Measurements from ENCODE around the gene MKRN1. TPM values are rescaled to one million over a fixed set of nuclear protein-coding genes. Genes with fewer than 3 reads are reported as not detected.

MKRN1 gene
- polyA plus RNA-seq, 1 donor (not counting 4 experiments of a cell fraction or from before 2014, with no cell fraction given), result 52.9 TPM

- Histone ChIP-seq H3K79me2 (ENCODE audit: control insufficient read depth, insufficient read depth, low read length) (peaks cover 12% of the 10 kb centered on the region), H3K4me3 (ENCODE audit: control insufficient read depth in 2 of 3, extremely low read depth in 1 of 3, insufficient read depth in 2 of 3, low read depth in 1 of 3, low read length in 3 of 3) (no peak overlapping the region), H3K27ac (ENCODE audit: control insufficient read depth, insufficient read depth, low read length) (no peak overlapping the region), H3K4me1 (ENCODE audit: control insufficient read depth, extremely low read depth, insufficient read depth, low read length) (no peaks in the 10 kb centered on the region), H3K4me2 (ENCODE audit: control insufficient read depth, extremely low read depth, insufficient read depth, low read depth, low read length) (no peak overlapping the region), H3K9me1 (ENCODE audit: control insufficient read depth, extremely low read depth, insufficient read depth, low read length) (no peaks in the 10 kb centered on the region), H3K9me3 (ENCODE audit: control insufficient read depth, low read depth, low read length) (no peaks in the 10 kb centered on the region), H2AFZ (ENCODE audit: control insufficient read depth, low read length) (no peak overlapping the region), H4K20me1 (ENCODE audit: control insufficient read depth, extremely low read depth, insufficient read depth, low read length) (no peaks in the 10 kb centered on the region), H3K36me3 (ENCODE audit: control insufficient read depth in 2 of 2, extremely low read depth in 1 of 2, insufficient read depth in 2 of 2, low read length in 2 of 2) (peaks cover 18 to 19% of the 10 kb centered on the region in 2 experiments), H3K27me3 (ENCODE audit: control insufficient read depth, extremely low read depth, insufficient read depth, low read length) (no peaks in the 10 kb centered on the region), H3K9ac (ENCODE audit: control insufficient read depth, extremely low read depth, insufficient read depth, low read length) (no peak overlapping the region)
- FAIRE-seq (no peak), DNase-seq (ENCODE audit: low read depth, low spot score) (no peak)
- dilution Hi-C loops (cut with MboI; ENCODE audit: extremely low pct_ligation_motif_present, low sequenced_read_pairs), result no loop called here
- TF ChIP-seq, protein P1, sequence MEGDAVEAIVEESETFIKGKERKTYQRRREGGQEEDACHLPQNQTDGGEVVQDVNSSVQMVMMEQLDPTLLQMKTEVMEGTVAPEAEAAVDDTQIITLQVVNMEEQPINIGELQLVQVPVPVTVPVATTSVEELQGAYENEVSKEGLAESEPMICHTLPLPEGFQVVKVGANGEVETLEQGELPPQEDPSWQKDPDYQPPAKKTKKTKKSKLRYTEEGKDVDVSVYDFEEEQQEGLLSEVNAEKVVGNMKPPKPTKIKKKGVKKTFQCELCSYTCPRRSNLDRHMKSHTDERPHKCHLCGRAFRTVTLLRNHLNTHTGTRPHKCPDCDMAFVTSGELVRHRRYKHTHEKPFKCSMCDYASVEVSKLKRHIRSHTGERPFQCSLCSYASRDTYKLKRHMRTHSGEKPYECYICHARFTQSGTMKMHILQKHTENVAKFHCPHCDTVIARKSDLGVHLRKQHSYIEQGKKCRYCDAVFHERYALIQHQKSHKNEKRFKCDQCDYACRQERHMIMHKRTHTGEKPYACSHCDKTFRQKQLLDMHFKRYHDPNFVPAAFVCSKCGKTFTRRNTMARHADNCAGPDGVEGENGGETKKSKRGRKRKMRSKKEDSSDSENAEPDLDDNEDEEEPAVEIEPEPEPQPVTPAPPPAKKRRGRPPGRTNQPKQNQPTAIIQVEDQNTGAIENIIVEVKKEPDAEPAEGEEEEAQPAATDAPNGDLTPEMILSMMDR (optimal IDR thresholded peaks at IDR 0.05 in 1 of 3, IDR thresholded peaks at IDR 0.05 in 1 of 3, conservative IDR thresholded peaks at IDR 0.05 in 1 of 3; ENCODE audit: extremely low read depth in 1 of 3, insufficient read depth in 2 of 3, low read length in 3 of 3), result no peak
- no peak for TF ChIP-seq EZH2 (IDR thresholded peaks at IDR 0.05; ENCODE audit: low read length)
Observed at GRCh38 chr7:140458916-140459315, 20.4 kb downstream of the MKRN1 start.

DNA sequence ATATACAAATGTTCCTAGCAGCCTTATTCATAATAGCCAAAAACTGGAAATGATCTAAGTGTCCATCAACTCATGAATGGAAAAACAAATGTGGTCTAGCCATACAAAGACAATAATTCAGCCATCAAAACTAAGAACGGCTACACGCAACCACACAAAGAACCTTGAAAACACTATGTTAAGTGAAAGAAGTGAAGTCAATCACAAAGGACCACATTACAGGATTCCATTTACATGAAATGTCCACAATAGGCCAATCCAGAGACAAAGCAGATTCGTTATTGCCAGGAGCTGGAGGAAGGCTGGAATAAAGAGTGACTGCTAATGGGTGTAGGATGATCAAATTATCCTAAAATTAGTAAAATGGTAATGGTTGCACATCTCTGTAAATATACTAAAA is 21.1 kb downstream of the MKRN1 start:
- dilution Hi-C loops (cut with MboI; ENCODE audit: extremely low pct_ligation_motif_present, low sequenced_read_pairs), result no loop called here
- no peak overlapping the region for H3K27ac ChIP-seq (ENCODE audit: control insufficient read depth, insufficient read depth, low read length)
- DNase-seq (ENCODE audit: low read depth, low spot score), result no peak

DNA sequence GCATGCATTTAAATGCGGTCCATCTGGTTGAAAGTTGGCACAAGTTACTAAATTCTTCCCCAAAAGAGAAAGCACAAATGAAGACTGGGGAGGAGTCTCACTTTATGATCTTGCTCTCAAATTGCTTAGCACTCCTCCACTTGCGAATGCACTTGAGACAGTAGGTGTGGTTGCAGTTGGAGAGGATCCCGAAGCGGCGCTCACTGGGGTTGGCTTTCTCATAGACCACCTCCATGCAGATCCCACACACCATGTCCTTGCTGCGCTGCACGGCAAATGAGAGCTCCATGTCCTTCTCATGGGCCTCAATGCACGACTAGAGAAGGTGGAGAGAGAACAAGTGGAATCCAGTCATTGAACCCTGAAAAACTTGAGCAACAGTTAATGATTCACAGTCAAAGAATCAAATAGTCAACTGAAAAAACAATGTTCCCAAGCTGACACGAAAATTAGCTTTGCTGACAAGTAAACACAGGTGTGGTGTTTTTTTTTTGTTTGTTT is 22.7 kb downstream of the MKRN1 start:
- Histone ChIP-seq H3K27ac (ENCODE audit: control insufficient read depth, insufficient read depth, low read length) (no peak overlapping the region), H4K20me1 (ENCODE audit: control insufficient read depth, extremely low read depth, insufficient read depth, low read length) (no peaks in the 10 kb centered on the region), H3K4me2 (ENCODE audit: control insufficient read depth, extremely low read depth, insufficient read depth, low read depth, low read length) (no peak overlapping the region), H3K36me3 (ENCODE audit: control insufficient read depth in 2 of 2, extremely low read depth in 1 of 2, insufficient read depth in 2 of 2, low read length in 2 of 2) (peaks cover 15 to 18% of the 10 kb centered on the region in 2 experiments), H3K27me3 (ENCODE audit: control insufficient read depth, extremely low read depth, insufficient read depth, low read length) (no peaks in the 10 kb centered on the region), H2AFZ (ENCODE audit: control insufficient read depth, low read length) (no peak overlapping the region), H3K79me2 (ENCODE audit: control insufficient read depth, insufficient read depth, low read length) (peaks cover 2% of the 10 kb centered on the region), H3K9me3 (ENCODE audit: control insufficient read depth, low read depth, low read length) (no peaks in the 10 kb centered on the region), H3K9me1 (ENCODE audit: control insufficient read depth, extremely low read depth, insufficient read depth, low read length) (no peaks in the 10 kb centered on the region), H3K4me3 (ENCODE audit: control insufficient read depth in 2 of 3, extremely low read depth in 1 of 3, insufficient read depth in 2 of 3, low read depth in 1 of 3, low read length in 3 of 3) (no peak overlapping the region), H3K4me1 (ENCODE audit: control insufficient read depth, extremely low read depth, insufficient read depth, low read length) (no peaks in the 10 kb centered on the region), H3K9ac (ENCODE audit: control insufficient read depth, extremely low read depth, insufficient read depth, low read length) (no peak overlapping the region)
- DNase-seq (ENCODE audit: low read depth, low spot score) (no peak), FAIRE-seq (no peak)
- TF ChIP-seq, protein P1 (optimal IDR thresholded peaks at IDR 0.05 in 1 of 3, IDR thresholded peaks at IDR 0.05 in 1 of 3, conservative IDR thresholded peaks at IDR 0.05 in 1 of 3; ENCODE audit: extremely low read depth in 1 of 3, insufficient read depth in 2 of 3, low read length in 3 of 3), result no peak
- TF ChIP-seq EZH2 (IDR thresholded peaks at IDR 0.05; ENCODE audit: low read length), result no peak
- dilution Hi-C loops (cut with MboI; ENCODE audit: extremely low pct_ligation_motif_present, low sequenced_read_pairs), result no loop called here

More for the DNA sequence above, 21.1 kb downstream of the MKRN1 start:
- Histone ChIP-seq H3K9me1 (ENCODE audit: control insufficient read depth, extremely low read depth, insufficient read depth, low read length) (no peaks in the 10 kb centered on the region), H3K4me1 (ENCODE audit: control insufficient read depth, extremely low read depth, insufficient read depth, low read length) (no peaks in the 10 kb centered on the region), H3K4me2 (ENCODE audit: control insufficient read depth, extremely low read depth, insufficient read depth, low read depth, low read length) (no peak overlapping the region), H3K9me3 (ENCODE audit: control insufficient read depth, low read depth, low read length) (no peaks in the 10 kb centered on the region), H2AFZ (ENCODE audit: control insufficient read depth, low read length) (no peak overlapping the region), H3K4me3 (ENCODE audit: control insufficient read depth in 2 of 3, extremely low read depth in 1 of 3, insufficient read depth in 2 of 3, low read depth in 1 of 3, low read length in 3 of 3) (no peak overlapping the region), H3K9ac (ENCODE audit: control insufficient read depth, extremely low read depth, insufficient read depth, low read length) (no peak overlapping the region), H3K27me3 (ENCODE audit: control insufficient read depth, extremely low read depth, insufficient read depth, low read length) (no peaks in the 10 kb centered on the region), H3K36me3 (ENCODE audit: control insufficient read depth in 2 of 2, extremely low read depth in 1 of 2, insufficient read depth in 2 of 2, low read length in 2 of 2) (peaks cover 18 to 19% of the 10 kb centered on the region in 2 experiments), H3K79me2 (ENCODE audit: control insufficient read depth, insufficient read depth, low read length) (peaks cover 10% of the 10 kb centered on the region), H4K20me1 (ENCODE audit: control insufficient read depth, extremely low read depth, insufficient read depth, low read length) (no peaks in the 10 kb centered on the region)
- no peak for TF ChIP-seq EZH2 (IDR thresholded peaks at IDR 0.05; ENCODE audit: low read length)
- no peak for FAIRE-seq
